Ishikawa (cell line): ENCODE measurements around the gene ACOXL.

Experiments used
- CEBPB ChIP-seq: IDR thresholded peaks from 2 replicates; pipeline ENCODE4 v1.6.1; 2012
- CREB1 ChIP-seq: IDR thresholded peaks from 2 replicates; pipeline ENCODE4 v1.6.1; 2012; ENCODE audit warnings: low read depth
- EGR1 ChIP-seq: IDR thresholded peaks from 2 replicates; pipeline ENCODE4 v1.6.1; 2012
- EP300 ChIP-seq: IDR thresholded peaks from 2 replicates; pipeline ENCODE4 v1.6.1; 2012; ENCODE audit warnings: borderline replicate concordance
- TAF1 ChIP-seq: IDR thresholded peaks from 2 replicates; pipeline ENCODE4 v1.6.1; 2012; ENCODE audit warnings: low read depth, mild to moderate bottlenecking
- TCF12 ChIP-seq: IDR thresholded peaks from 2 replicates; pipeline ENCODE4 v1.6.1; 2012; ENCODE audit warnings: low read depth
- YY1 ChIP-seq: IDR thresholded peaks from 2 replicates; pipeline ENCODE4 v1.6.1; 2012; ENCODE audit warnings: low read depth
- ZBTB7A ChIP-seq: IDR thresholded peaks from 2 replicates; pipeline ENCODE4 v1.6.1; 2012; ENCODE audit warnings: low read depth
- TF ChIP-seq, protein P1 (sequence below): IDR thresholded peaks from 2 replicates; pipeline ENCODE4 v1.6.1; 2012

DNA sequence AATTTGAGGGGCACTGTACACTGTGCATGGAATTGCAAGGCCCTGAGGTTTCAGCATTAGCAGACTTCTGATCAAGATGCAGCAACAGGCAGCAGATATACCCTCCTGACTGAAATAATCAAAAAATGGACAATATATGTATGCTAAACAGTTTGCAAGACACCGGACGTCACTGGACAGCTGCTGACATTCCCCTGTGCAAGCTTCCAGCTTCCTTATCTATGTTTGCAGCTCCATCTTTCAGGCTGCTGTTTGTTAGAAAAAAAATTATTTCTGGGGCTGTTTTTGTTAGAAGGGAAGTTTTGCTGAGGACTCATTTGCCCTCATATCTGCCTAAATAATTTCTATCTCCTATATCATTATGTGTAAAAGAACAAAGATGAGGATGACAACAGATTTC, 208.9 kb downstream of the ACOXL start:
- TF ChIP-seq EP300 (no peak), CEBPB (no peak), TAF1 (no peak), TCF12 (no peak), YY1 (no peak), ZBTB7A (no peak), CREB1 (no peak), EGR1 (no peak)
- TF ChIP-seq, protein P1, sequence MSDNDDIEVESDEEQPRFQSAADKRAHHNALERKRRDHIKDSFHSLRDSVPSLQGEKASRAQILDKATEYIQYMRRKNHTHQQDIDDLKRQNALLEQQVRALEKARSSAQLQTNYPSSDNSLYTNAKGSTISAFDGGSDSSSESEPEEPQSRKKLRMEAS: no peak
